Activated T-helper 1 cell treated with anti-CD3 and anti-CD28 coated beads, Interleukin-12 subunit alpha, Interleukin-12 subunit beta, Interleukin-2, Interleukin-4 antibody, amounts not matched to agents 30 ng/mL and 10 ng/mL and 1 ng/mL, durations not matched to agents 14 hours and 24 hours and 36 hours (primary cell): Measurements from ENCODE around the gene ASPM. TPM values are rescaled to one million over a fixed set of nuclear protein-coding genes. Genes with fewer than 3 reads are reported as not detected.
A peak's percentile ranks its signal among the peaks of the same experiment; 100 is the strongest.

Experiments used
- DNase-seq: peaks from one replicate; pipeline ENCODE4 v3.0.0; 2021; ENCODE audit warnings: low spot score
- H3K27ac Mint-ChIP-seq: one replicate; pipeline ENCODE4 v1.8.0; 2021; ENCODE audit warnings: mild to moderate bottlenecking, mixed read lengths
- H3K27me3 Mint-ChIP-seq: one replicate; pipeline ENCODE4 v1.8.0; 2022; ENCODE audit warnings: mild to moderate bottlenecking, moderate library complexity, mixed read lengths; ENCODE audit not compliant: insufficient read depth
- H3K36me3 Mint-ChIP-seq: one replicate; pipeline ENCODE4 v1.8.0; 2021; ENCODE audit warnings: low read depth, mixed read lengths
- H3K4me1 Mint-ChIP-seq: one replicate; pipeline ENCODE4 v1.8.0; 2021; ENCODE audit warnings: low read depth, mixed read lengths
- H3K4me3 Mint-ChIP-seq: one replicate; pipeline ENCODE4 v1.8.0; 2021; ENCODE audit warnings: mild to moderate bottlenecking, moderate library complexity, mixed read lengths
- H3K9me3 Mint-ChIP-seq: one replicate; pipeline ENCODE4 v1.8.0; 2021; ENCODE audit warnings: mixed read lengths
- intact Hi-C: fragments of 100-400 bp; cut with micrococcal nuclease; formaldehyde crosslinking; loops from one replicate; pipeline ENCODE4 v1.15.1; 2024
- total RNA-seq: library from RNA; stranded (reverse); gene quantifications from 2 replicates; pipeline ENCODE4 v1.2.3, GENCODE V29; 2022

ASPM gene, protein sequence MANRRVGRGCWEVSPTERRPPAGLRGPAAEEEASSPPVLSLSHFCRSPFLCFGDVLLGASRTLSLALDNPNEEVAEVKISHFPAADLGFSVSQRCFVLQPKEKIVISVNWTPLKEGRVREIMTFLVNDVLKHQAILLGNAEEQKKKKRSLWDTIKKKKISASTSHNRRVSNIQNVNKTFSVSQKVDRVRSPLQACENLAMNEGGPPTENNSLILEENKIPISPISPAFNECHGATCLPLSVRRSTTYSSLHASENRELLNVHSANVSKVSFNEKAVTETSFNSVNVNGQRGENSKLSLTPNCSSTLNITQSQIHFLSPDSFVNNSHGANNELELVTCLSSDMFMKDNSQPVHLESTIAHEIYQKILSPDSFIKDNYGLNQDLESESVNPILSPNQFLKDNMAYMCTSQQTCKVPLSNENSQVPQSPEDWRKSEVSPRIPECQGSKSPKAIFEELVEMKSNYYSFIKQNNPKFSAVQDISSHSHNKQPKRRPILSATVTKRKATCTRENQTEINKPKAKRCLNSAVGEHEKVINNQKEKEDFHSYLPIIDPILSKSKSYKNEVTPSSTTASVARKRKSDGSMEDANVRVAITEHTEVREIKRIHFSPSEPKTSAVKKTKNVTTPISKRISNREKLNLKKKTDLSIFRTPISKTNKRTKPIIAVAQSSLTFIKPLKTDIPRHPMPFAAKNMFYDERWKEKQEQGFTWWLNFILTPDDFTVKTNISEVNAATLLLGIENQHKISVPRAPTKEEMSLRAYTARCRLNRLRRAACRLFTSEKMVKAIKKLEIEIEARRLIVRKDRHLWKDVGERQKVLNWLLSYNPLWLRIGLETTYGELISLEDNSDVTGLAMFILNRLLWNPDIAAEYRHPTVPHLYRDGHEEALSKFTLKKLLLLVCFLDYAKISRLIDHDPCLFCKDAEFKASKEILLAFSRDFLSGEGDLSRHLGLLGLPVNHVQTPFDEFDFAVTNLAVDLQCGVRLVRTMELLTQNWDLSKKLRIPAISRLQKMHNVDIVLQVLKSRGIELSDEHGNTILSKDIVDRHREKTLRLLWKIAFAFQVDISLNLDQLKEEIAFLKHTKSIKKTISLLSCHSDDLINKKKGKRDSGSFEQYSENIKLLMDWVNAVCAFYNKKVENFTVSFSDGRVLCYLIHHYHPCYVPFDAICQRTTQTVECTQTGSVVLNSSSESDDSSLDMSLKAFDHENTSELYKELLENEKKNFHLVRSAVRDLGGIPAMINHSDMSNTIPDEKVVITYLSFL (N-terminal part only)
- total RNA-seq = 26.8 and 27.5 TPM in 2 replicates

DNA sequence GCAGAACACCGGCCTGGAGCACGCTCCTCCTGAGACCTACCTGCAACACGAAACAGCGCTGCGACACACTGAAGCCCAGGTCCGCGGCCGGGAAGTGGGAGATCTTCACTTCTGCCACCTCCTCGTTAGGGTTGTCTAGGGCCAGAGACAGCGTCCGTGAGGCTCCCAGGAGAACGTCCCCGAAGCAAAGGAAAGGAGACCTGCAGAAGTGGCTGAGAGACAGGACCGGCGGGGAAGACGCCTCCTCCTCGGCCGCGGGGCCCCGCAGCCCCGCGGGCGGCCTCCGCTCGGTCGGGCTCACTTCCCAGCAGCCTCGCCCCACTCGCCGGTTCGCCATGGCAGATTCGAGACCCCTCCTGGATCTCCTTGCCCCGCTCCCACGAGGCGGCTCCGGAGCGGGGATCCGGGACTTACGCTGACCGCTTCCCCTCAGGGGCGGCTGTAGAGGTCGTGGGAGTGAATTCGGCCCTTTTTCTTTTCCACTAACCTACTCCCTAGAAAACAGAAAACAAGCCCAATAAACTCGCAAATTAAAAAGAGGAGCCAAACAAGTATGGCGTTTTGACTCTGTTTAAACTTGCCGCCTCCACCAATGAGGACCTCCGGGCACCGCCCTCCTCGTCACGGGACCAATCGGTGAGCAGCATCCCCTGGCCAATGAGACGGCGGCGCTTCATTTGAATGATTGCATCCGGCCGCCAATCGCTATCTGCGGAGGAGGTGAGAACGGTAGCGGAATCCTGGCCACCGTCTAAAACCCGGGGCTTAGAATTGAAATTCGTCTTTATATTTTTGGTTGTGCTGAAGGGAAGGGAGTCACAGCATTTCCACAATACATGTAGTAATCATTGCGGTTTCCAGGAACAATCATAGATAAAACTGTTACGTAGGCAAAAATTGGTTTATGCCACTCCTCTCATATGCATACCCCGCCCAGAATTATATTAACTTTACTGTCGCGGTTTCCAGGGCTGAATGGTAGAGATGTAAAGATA lies at the start of gene ASPM:
Gene ASPM, minus strand, starts transcription at position 569 of the 995 bp plus-strand sequence. Its CDS starts 232 bp downstream, at position 337.
- no peaks in the 10 kb centered on the region for H3K27me3 Mint-ChIP-seq

DNA sequence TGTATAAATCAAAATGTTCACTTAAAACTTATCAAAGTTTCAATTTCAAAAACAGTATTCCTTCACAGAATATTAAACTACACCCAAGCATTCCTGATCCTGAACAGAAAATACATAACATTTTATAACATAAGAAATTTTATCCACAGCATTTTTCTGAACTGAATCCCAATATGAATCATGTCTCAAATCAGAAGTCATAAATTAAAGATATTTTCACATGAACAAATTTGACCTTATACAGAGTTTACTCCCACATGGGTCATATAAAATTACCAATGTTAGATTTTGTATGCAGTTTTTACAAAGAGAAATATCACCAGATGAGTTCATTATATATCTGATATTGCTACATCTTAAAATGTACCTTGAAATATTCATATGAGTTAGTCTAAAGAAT lies 48.6 kb upstream of the ASPM start:
- H3K4me1 Mint-ChIP-seq = peaks cover 53% of the 10 kb centered on the region
- H3K27ac Mint-ChIP-seq = no peak overlapping the region
- intact Hi-C loops = loop anchor here (10.0 kb wide), 1 partner anchor 470 kb away; no protein-coding TSS in a partner anchor
- H3K36me3 Mint-ChIP-seq = peaks cover 10% of the 10 kb centered on the region
- H3K9me3 Mint-ChIP-seq = no peaks in the 10 kb centered on the region
- H3K27me3 Mint-ChIP-seq = no peaks in the 10 kb centered on the region
- H3K4me3 Mint-ChIP-seq = no peak overlapping the region
- no peak for DNase-seq

More for the DNA sequence above, at the start of gene ASPM:
- H3K4me1 Mint-ChIP-seq = peaks cover 28% of the 10 kb centered on the region
- peak; percentile 93 for DNase-seq
- peak within 1 kb of the TSS; percentile 93 for H3K27ac Mint-ChIP-seq
- peak within 1 kb of the TSS; percentile 86 for H3K4me3 Mint-ChIP-seq
- peaks cover 17% of the 10 kb centered on the region for H3K36me3 Mint-ChIP-seq
- no peaks in the 10 kb centered on the region for H3K9me3 Mint-ChIP-seq
- intact Hi-C loops = loop anchor here (1.0 to 10.0 kb wide), 3 partner anchors 10 to 628 kb away; partner anchors contain the start of gene DENND1B

DNA sequence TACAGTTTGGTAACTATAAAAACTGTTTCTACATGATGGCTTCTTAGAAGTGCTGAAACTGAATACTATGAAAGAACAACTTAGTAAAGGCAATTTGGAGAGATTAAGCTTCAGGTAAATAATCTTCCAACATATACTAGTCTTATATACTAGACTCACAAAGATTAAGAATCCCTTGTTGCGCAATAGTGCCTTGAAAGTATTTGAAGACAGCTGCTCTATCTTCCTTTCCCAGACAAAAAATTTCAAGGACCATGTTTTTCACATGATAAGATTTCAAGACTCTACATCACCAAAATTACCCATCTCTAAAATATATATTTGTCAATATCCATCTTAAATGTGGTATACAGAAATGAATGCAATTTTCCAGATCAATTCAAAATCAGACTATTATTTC lies 37.7 kb upstream of the ASPM start:
- no peaks in the 10 kb centered on the region for H3K9me3 Mint-ChIP-seq
- no peak overlapping the region for H3K27ac Mint-ChIP-seq
- H3K4me1 Mint-ChIP-seq = peaks cover 1% of the 10 kb centered on the region
- no peak overlapping the region for H3K4me3 Mint-ChIP-seq
- DNase-seq = no peak
- H3K27me3 Mint-ChIP-seq = no peaks in the 10 kb centered on the region
- intact Hi-C loops = loop anchor here (5.0 to 10.0 kb wide), 2 partner anchors 37 to 341 kb away; partner anchors contain the start of gene ASPM
- peaks cover 42% of the 10 kb centered on the region for H3K36me3 Mint-ChIP-seq

DNA sequence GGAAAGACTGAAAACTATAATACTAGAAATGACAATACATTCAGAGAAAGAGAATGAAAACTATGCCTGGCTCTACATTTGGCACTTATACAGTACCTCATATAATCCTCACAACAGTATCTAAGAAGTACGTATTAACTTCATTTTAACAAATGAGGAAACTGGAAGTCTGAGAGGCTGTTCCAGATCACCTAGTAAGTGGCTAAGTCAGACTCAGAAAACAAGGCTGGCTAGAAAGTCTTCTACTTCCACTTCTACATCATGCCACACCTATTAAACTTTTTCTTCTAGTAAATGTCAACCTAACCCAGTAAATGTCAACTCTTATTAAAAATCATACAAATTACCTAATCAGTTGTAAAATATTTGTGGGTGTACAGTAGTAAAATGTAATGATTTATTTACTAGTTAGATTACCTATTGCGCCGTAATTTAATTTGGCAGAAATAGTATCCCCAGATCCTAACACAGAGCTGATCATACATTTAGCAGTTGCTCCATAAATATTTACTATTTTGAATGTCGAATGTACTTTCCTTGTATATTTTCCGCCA lies 36.8 kb upstream of the ASPM start:
- Mint-ChIP-seq H3K4me1 (peaks cover 5% of the 10 kb centered on the region), H3K4me3 (no peak overlapping the region), H3K27me3 (no peaks in the 10 kb centered on the region), H3K36me3 (peaks cover 43% of the 10 kb centered on the region), H3K27ac (no peak overlapping the region), H3K9me3 (no peaks in the 10 kb centered on the region)
- DNase-seq = no peak
- intact Hi-C loops = loop anchor here (5.0 to 10.0 kb wide), 2 partner anchors 36 to 342 kb away; partner anchors contain the start of gene ASPM

DNA sequence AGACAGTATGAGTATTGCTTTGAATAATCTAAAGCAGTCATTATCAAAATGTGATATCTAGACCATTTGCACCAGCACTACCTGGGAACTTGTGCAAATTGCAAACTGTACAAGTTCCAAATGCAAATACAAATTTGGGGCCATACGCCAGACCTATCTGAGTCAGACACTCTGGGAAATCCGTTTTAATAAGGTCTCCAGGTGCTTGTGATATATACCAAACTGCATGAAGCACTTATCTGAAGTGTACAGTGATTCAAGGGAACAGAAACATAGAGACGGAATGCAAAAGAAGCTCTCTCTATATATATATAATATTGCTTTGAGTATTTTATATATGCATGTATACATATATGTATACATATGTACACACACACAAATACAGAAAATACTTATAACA lies 36.2 kb upstream of the ASPM start:
- intact Hi-C loops = loop anchor here (5.0 to 10.0 kb wide), 2 partner anchors 35 to 342 kb away; partner anchors contain the start of gene ASPM
- peaks cover 41% of the 10 kb centered on the region for H3K36me3 Mint-ChIP-seq
- no peak overlapping the region for H3K27ac Mint-ChIP-seq
- peaks cover 5% of the 10 kb centered on the region for H3K4me1 Mint-ChIP-seq
- no peaks in the 10 kb centered on the region for H3K9me3 Mint-ChIP-seq
- H3K4me3 Mint-ChIP-seq = no peak overlapping the region
- DNase-seq = no peak
- H3K27me3 Mint-ChIP-seq = no peaks in the 10 kb centered on the region

DNA sequence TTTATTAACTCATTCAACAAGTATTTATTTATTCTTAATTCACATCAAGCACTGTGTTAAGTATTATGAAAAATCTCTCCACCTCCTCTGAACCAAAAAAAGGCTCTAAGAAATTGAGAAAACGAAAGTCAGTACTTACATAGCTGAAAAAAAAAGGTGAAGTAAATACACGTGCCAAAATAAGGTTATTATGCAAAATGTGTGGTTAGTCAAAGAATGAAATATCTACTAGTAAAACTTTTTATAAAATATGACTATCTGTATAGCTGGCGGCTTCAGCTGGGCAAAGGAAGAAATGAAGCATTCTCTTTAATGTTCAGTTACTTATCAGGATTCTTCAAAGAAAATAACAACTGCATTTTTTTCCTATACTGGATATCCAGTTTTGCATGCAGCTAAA lies 35.5 kb upstream of the ASPM start:
- H3K27ac Mint-ChIP-seq = no peak overlapping the region
- intact Hi-C loops = loop anchor here (5.0 to 10.0 kb wide), 2 partner anchors 35 to 343 kb away; partner anchors contain the start of gene ASPM
- H3K27me3 Mint-ChIP-seq = no peaks in the 10 kb centered on the region
- DNase-seq = no peak
- peaks cover 38% of the 10 kb centered on the region for H3K36me3 Mint-ChIP-seq
- H3K4me1 Mint-ChIP-seq = peaks cover 5% of the 10 kb centered on the region
- H3K4me3 Mint-ChIP-seq = no peak overlapping the region
- H3K9me3 Mint-ChIP-seq = no peaks in the 10 kb centered on the region

DNA sequence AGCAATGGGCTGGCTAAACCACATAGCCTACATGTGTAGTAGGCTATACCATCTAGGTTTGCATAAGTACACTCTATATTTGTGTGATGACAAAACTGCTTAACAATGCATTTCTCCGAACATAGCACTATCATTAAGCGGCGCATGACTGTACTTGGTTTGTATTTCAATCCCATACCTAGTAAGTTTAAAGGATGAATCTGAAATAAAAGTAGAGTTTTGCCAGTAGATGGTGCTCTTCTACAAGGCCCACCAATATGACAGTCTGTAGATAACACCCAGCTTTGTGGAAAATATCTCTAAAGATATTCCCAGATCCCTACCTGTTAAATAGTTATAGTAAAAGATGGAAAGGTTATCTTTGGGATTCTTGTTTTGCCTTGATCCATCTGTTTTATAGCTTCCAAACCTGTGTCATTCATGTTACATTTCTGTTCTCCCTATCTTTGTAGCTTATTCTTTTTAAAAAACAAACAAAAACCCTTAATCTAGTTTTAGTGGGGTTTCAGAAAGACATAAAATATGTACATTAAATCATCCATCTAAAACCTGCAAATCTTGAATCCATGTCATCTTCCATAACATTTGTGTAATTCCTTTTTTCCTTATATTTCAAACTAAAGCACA lies 33.9 kb upstream of the ASPM start:
- Mint-ChIP-seq H3K4me3 (no peak overlapping the region), H3K9me3 (no peaks in the 10 kb centered on the region), H3K4me1 (peaks cover 5% of the 10 kb centered on the region), H3K27me3 (no peaks in the 10 kb centered on the region), H3K36me3 (peaks cover 25% of the 10 kb centered on the region), H3K27ac (no peak overlapping the region)
- intact Hi-C loops = loop anchor here (1.0 to 10.0 kb wide), 4 partner anchors 33 to 344 kb away; partner anchors contain the start of gene ASPM
- no peak for DNase-seq

DNA sequence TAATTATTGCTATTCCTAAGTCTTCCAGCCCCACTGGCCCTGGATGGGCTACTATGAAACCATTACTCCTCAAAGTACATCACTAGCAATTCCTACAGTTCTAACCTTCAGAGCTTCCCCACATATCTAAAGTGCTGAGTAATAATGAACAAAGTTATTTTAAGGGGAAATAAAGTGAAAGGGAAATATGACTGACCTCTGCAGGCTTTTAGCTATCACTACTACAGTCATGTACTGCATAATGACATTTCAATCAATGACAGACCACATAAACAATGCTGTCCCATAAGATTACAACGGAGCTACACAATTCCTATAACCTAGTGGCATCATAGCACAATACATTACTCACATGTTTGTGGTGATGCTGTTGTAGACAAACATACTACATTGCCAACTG lies 32.5 kb upstream of the ASPM start:
- peaks cover 5% of the 10 kb centered on the region for H3K4me1 Mint-ChIP-seq
- intact Hi-C loops = no loop called here
- no peak overlapping the region for H3K4me3 Mint-ChIP-seq
- H3K36me3 Mint-ChIP-seq = peaks cover 28% of the 10 kb centered on the region
- H3K9me3 Mint-ChIP-seq = no peaks in the 10 kb centered on the region
- DNase-seq = no peak
- no peak overlapping the region for H3K27ac Mint-ChIP-seq
- H3K27me3 Mint-ChIP-seq = no peaks in the 10 kb centered on the region

DNA sequence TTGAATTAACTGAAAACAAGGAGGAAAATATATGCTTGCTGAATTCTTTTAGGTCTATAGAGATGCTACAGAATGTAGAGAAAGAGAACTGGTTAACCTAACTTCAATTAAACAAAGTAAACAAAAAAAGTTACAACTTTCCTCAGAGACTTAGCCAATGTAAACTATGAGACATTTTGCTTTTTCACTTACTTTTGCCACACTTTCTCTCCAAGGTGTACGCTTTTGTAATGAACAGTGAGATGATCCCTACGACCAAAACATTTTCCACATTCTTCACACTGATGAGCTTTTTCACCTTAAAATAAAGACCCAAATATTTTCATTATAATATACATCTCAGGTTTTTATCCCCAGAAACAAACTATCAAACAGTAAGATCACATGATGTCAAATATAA lies 28.3 kb upstream of the ASPM start:
- Mint-ChIP-seq H3K4me3 (no peak overlapping the region), H3K4me1 (peaks cover 11% of the 10 kb centered on the region), H3K36me3 (peaks cover 23% of the 10 kb centered on the region), H3K27ac (no peak overlapping the region), H3K9me3 (no peaks in the 10 kb centered on the region), H3K27me3 (no peaks in the 10 kb centered on the region)
- intact Hi-C loops = no loop called here
- DNase-seq = no peak

DNA sequence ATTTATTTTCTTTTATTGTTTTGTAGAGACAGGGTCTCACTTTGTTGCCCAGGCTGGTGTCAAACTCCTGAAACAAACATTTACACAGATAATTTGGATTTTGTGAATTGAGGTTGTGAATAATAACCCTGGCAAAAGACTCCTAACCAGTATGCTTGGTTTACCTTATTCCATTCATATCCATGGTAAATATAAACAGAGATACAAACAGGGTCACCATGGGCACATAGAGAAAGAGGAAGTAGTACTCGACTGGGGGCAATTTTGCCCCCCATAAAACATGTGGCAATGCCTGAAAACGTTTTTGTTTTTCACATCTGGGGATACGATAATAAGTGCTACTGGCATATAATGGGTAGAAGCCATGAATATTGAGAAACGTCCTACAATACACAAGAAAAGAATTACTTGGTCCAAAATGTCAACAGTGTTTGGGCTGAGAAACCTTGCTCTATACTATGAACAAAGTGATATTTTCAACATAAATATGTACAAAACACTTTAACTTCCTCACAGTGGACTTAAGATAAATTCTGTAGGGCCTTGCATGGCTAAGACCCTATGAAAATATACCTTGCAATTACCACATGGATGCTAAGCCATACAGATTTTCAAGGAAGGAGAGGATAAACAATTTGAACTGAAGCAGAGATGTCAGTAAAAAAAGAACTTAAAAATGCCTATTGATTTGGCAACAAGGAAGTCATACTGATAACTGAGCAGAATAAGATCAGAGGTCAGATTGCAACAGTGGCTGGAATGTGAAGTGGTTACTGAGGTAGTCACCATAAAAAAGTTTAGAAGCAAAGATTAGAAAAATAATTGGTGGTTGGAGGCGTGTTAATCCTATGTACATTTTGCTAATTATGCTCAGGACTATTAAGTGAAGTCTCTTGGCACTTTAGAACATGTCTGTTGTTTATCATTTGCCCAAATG lies 27.4 kb upstream of the ASPM start:
- Mint-ChIP-seq H3K36me3 (peaks cover 24% of the 10 kb centered on the region), H3K9me3 (no peaks in the 10 kb centered on the region), H3K4me1 (peaks cover 6% of the 10 kb centered on the region), H3K27me3 (no peaks in the 10 kb centered on the region), H3K4me3 (no peak overlapping the region), H3K27ac (no peak overlapping the region)
- no peak for DNase-seq
- intact Hi-C loops = no loop called here
